Panc1 (cell line): ENCODE data around the gene SNTG2. TPM values are rescaled to one million over a fixed set of nuclear protein-coding genes. Genes with fewer than 3 reads are reported as not detected.

ENCODE experiments used
- ATAC-seq: fragments of 200-7000 bp; cut with Tn5 transposase; 2 replicates; pipeline ENCODE4 v1.9.1; 2020; ENCODE audit warnings: mild to moderate bottlenecking, moderate library complexity
- BruUV-seq: library from RNA; stranded (reverse); fragments of 400-500 nt; replicated peaks from 2 replicates; lab custom pipeline; 2021; lab: Mats Ljungman, UMichigan
- CTCF ChIA-PET: fragments of 300-600 bp; sonication (Branson Sonifier 250); formaldehyde crosslinking; loops from one replicate; lab custom pipeline; 2022; ENCODE audit warnings: antibody characterized with exemption; lab: Charles Lee
- POLR2A ChIA-PET: fragments of 300-600 bp; sonication (Branson Sonifier 250); formaldehyde crosslinking; loops from one replicate; lab custom pipeline; 2022; ENCODE audit warnings: antibody characterized with exemption; lab: Charles Lee
- DNase-seq: peaks from one replicate; pipeline ENCODE4 v3.0.0-alpha.2; 2010; ENCODE audit warnings: low read depth, low spot score
- H3K27ac ChIP-seq: 2 replicates; pipeline ENCODE4 v1.5.1; 2011; ENCODE audit warnings: mild to moderate bottlenecking, low read length, inconsistent platforms
- H3K27me3 ChIP-seq: fragments of 200-500 bp; sonication (Bioruptor generic); 2 replicates; pipeline ENCODE4 v1.6.0; 2014; ENCODE audit warnings: low read length, inconsistent platforms; ENCODE audit not compliant: control insufficient read depth, insufficient read depth
- H3K36me3 ChIP-seq: fragments of 200-500 bp; sonication (Bioruptor generic); 2 replicates; pipeline ENCODE4 v1.5.1; 2014; ENCODE audit warnings: inconsistent platforms, mild to moderate bottlenecking, low read length, moderate library complexity; ENCODE audit not compliant: control insufficient read depth, insufficient read depth
- H3K4me1 ChIP-seq: 2 replicates; pipeline ENCODE4 v1.5.1; 2011; ENCODE audit warnings: inconsistent platforms, mild to moderate bottlenecking, low read length, moderate library complexity; ENCODE audit not compliant: control insufficient read depth, insufficient read depth
- H3K4me3 ChIP-seq, 2 experiments: 2 replicates each; pipeline ENCODE4 v1.5.1; 2011 to 2012; ENCODE audit warnings: low read depth in 2 of 2, low read length in 2 of 2, mild to moderate bottlenecking in 2 of 2, inconsistent platforms in 1 of 2, moderate library complexity in 1 of 2
- H3K9me3 ChIP-seq: fragments of 200-500 bp; sonication (Bioruptor generic); 2 replicates; pipeline ENCODE4 v1.5.1; 2014; ENCODE audit warnings: low read depth, mild to moderate bottlenecking, inconsistent platforms, low read length, moderate library complexity; ENCODE audit not compliant: control insufficient read depth, insufficient read depth
- POLR2AphosphoS5 ChIP-seq: IDR thresholded peaks from 2 replicates; pipeline ENCODE4 v1.6.1; 2012; ENCODE audit warnings: mild to moderate bottlenecking, low read depth, low read length, moderate library complexity
- SIN3A ChIP-seq: IDR thresholded peaks from 2 replicates; pipeline ENCODE4 v1.6.1; 2012; ENCODE audit warnings: low read depth, mild to moderate bottlenecking, low read length, moderate library complexity, borderline replicate concordance; ENCODE audit not compliant: insufficient read depth
- TCF7L2 ChIP-seq: IDR thresholded peaks from 2 replicates; pipeline ENCODE4 v1.6.1; 2011; ENCODE audit warnings: mild to moderate bottlenecking, low read depth, low read length, inconsistent platforms
- in situ Hi-C: cut with HindIII; loops from 2 replicates; pipeline ENCODE4 v1.10.0; 2016; ENCODE audit warnings: low sequenced_read_pairs, low pct_unique_long_range_greater_than_20kb
- intact Hi-C: fragments of 100-400 bp; cut with micrococcal nuclease; formaldehyde crosslinking; loops from one replicate; pipeline ENCODE4 v1.10.0; 2022; ENCODE audit not compliant: unreplicated experiment
- total RNA-seq: library from RNA; stranded (reverse); gene quantifications from one replicate; pipeline ENCODE4 v1.2.1, GENCODE V29; 2021; ENCODE audit not compliant: unreplicated experiment
- TF ChIP-seq, protein P1 (sequence below): fragments of 450-650 bp; IDR thresholded peaks from 2 replicates; pipeline ENCODE4 v1.5.1; 2017; ENCODE audit warnings: mild to moderate bottlenecking
- TF ChIP-seq, protein P2 (sequence below), 2 experiments: IDR thresholded peaks; 2 replicates each; pipeline ENCODE4 v1.6.1; 2011 to 2012; ENCODE audit warnings: low read depth in 2 of 2, control low read depth in 1 of 2, low read length in 1 of 2, mild to moderate bottlenecking in 1 of 2, moderate library complexity in 1 of 2; ENCODE audit not compliant: insufficient read depth in 1 of 2

Gene SNTG2
- total RNA-seq, 1 experiment from 2014 or later: not detected

DNA sequence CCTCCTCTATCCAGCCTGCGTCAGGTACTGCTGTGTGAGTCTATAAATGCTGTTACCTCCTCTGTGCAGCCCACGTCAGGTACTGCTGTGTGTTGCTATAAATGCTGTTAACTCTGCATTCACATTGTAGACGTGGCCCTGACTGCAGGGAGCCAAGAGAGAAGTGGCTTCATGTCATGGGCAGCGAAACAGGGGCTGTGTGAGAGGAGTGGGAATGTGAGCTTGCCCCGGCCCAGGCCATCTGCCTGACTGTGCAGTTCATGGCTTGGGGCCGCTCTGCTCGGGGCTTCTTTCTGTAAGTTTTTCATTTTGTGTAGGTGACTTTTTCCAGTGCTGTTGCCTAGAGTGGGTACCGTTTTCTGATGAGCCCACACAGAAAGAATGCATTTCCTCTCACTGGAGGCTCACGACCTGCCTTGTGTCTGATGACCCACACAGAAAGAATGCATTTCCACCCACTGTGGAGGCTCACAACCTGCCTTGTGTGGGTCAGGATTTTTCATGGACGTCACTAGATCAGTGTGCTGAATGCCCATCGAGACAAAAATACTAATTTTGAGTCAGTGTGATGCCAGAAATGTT is 104.5 kb downstream of the SNTG2 start:
- Histone ChIP-seq H3K36me3 (no peaks in the 10 kb centered on the region), H3K4me3 (no peak overlapping the region), H3K4me1 (0 out of 2 replicates have a peak, but pooled peaks cover 2% of the 10 kb centered on the region), H3K27ac (no peak overlapping the region), H3K27me3 (no peaks in the 10 kb centered on the region), H3K9me3 (no peaks in the 10 kb centered on the region)
- no peak for TF ChIP-seq SIN3A
- TF ChIP-seq POLR2AphosphoS5: no peak
- TF ChIP-seq, protein P1, sequence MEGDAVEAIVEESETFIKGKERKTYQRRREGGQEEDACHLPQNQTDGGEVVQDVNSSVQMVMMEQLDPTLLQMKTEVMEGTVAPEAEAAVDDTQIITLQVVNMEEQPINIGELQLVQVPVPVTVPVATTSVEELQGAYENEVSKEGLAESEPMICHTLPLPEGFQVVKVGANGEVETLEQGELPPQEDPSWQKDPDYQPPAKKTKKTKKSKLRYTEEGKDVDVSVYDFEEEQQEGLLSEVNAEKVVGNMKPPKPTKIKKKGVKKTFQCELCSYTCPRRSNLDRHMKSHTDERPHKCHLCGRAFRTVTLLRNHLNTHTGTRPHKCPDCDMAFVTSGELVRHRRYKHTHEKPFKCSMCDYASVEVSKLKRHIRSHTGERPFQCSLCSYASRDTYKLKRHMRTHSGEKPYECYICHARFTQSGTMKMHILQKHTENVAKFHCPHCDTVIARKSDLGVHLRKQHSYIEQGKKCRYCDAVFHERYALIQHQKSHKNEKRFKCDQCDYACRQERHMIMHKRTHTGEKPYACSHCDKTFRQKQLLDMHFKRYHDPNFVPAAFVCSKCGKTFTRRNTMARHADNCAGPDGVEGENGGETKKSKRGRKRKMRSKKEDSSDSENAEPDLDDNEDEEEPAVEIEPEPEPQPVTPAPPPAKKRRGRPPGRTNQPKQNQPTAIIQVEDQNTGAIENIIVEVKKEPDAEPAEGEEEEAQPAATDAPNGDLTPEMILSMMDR: no peak
- TF ChIP-seq TCF7L2: no peak
- ATAC-seq: peak; percentile 77
- ChIA-PET POLR2A (no interaction called here), CTCF (no interaction called here)
- in situ Hi-C loops: no loop called here
- DNase-seq: peak; percentile 67
- BruUV-seq: no TSS peak
- intact Hi-C loops: no loop called here

DNA sequence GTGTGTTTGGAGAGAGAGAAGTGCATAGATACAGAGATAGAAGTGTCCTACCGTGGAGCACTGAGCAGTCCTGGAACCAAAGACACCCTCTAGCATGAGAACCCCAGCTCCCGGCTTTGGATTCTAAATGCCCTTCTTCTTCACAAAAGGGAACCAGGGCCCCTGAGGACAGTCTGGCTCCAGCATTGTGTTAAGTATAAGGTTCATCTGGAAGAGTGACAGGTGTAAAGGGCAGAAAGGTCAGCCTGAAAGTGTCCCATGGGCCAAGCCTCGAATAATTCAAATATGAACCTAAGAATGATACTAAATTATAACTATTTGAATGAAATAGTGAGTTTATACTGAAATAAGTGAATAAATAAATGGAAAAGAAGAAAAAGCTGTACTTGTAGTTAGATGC is 109.7 kb downstream of the SNTG2 start:
- ChIA-PET CTCF (no interaction called here), POLR2A (no interaction called here)
- TF ChIP-seq SIN3A (no peak), TCF7L2 (no peak)
- TF ChIP-seq, protein P2, sequence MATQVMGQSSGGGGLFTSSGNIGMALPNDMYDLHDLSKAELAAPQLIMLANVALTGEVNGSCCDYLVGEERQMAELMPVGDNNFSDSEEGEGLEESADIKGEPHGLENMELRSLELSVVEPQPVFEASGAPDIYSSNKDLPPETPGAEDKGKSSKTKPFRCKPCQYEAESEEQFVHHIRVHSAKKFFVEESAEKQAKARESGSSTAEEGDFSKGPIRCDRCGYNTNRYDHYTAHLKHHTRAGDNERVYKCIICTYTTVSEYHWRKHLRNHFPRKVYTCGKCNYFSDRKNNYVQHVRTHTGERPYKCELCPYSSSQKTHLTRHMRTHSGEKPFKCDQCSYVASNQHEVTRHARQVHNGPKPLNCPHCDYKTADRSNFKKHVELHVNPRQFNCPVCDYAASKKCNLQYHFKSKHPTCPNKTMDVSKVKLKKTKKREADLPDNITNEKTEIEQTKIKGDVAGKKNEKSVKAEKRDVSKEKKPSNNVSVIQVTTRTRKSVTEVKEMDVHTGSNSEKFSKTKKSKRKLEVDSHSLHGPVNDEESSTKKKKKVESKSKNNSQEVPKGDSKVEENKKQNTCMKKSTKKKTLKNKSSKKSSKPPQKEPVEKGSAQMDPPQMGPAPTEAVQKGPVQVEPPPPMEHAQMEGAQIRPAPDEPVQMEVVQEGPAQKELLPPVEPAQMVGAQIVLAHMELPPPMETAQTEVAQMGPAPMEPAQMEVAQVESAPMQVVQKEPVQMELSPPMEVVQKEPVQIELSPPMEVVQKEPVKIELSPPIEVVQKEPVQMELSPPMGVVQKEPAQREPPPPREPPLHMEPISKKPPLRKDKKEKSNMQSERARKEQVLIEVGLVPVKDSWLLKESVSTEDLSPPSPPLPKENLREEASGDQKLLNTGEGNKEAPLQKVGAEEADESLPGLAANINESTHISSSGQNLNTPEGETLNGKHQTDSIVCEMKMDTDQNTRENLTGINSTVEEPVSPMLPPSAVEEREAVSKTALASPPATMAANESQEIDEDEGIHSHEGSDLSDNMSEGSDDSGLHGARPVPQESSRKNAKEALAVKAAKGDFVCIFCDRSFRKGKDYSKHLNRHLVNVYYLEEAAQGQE (IDR thresholded peaks at IDR 0.05; ENCODE audit: insufficient read depth in 1 of 2, low read depth in 2 of 2, low read length in 1 of 2): no peak
- TF ChIP-seq, protein P1: no peak
- no peak for DNase-seq
- no peaks in the 10 kb centered on the region for H3K9me3 ChIP-seq
- no peak overlapping the region for H3K4me3 ChIP-seq
- no peaks in the 10 kb centered on the region for H3K4me1 ChIP-seq
- in situ Hi-C loops (no loop called here), intact Hi-C loops (no loop called here)
- no TSS peak for BruUV-seq
- H3K27ac ChIP-seq: no peak overlapping the region
- no peaks in the 10 kb centered on the region for H3K36me3 ChIP-seq
- H3K27me3 ChIP-seq: no peaks in the 10 kb centered on the region
- no peak for ATAC-seq
